Measurements from ENCODE around the gene CST9. TPM values are rescaled to one million over a fixed set of nuclear protein-coding genes. Genes with fewer than 3 reads are reported as not detected.
A peak's percentile ranks its signal among the peaks of the same experiment; 100 is the strongest.

CST9 gene
- total and polyA plus RNA-seq, 2 of the 13 experiments (the other 11 are each of a cell fraction or from before 2014, with no cell fraction given) = 0.07 TPM; not detected in 1

GRCh38 chr20:23634985-23635767, 29.5 kb upstream of the CST9 start (continued):
- TF ChIP-seq USF2 (IDR thresholded peaks at IDR 0.05; ENCODE audit: low read depth, low read length) (no peak), USF2 (CRISPR knock-in tag; IDR thresholded peaks at IDR 0.05; ENCODE audit: borderline replicate concordance) (no peak), NR2C2 (CRISPR knock-in tag; IDR thresholded peaks at IDR 0.05; ENCODE audit: borderline replicate concordance) (no peak), CSRNP2 (CRISPR knock-in tag; conservative IDR thresholded peaks at IDR 0.05; ENCODE audit: low read depth) (no peak), ZNF678 (CRISPR knock-in tag; IDR thresholded peaks at IDR 0.05) (no peak), POLR2AphosphoS5 (IDR thresholded peaks at IDR 0.05; ENCODE audit: low read depth, low read length) (peak; percentile 61), ETV6 (CRISPR knock-in tag; conservative IDR thresholded peaks at IDR 0.05) (no peak), ZNF207 (IDR thresholded peaks at IDR 0.05; ENCODE audit: borderline replicate concordance) (peak; percentile 75; the same call in 1 of the 2 replicates), YEATS4 (CRISPR knock-in tag; IDR thresholded peaks at IDR 0.05; ENCODE audit: borderline replicate concordance) (no peak), KLF6 (CRISPR knock-in tag; IDR thresholded peaks at IDR 0.05) (no peak), JUND (CRISPR knock-in tag; IDR thresholded peaks at IDR 0.05) (peak; percentile 19; the same call in 1 of the 2 replicates), ZSCAN5A (CRISPR knock-in tag; IDR thresholded peaks at IDR 0.05; ENCODE audit: borderline replicate concordance) (no peak), HNF1B (CRISPR knock-in tag; IDR thresholded peaks at IDR 0.05) (no peak), XRCC5 (optimal IDR thresholded peaks at IDR 0.05; ENCODE audit: low read length) (no peak), PRDM15 (CRISPR knock-in tag; IDR thresholded peaks at IDR 0.05) (no peak), IRF2 (CRISPR knock-in tag; IDR thresholded peaks at IDR 0.05) (no peak), PLRG1 (conservative IDR thresholded peaks at IDR 0.05) (no peak), CREB1 (IDR thresholded peaks at IDR 0.05) (no peak), CREB1 (CRISPR knock-in tag; IDR thresholded peaks at IDR 0.05) (no peak), CEBPB (IDR thresholded peaks at IDR 0.05; ENCODE audit: borderline replicate concordance, low read depth, low read length) (peak; percentile 53; the same call in 1 of the 2 replicates)

Data from HepG2 (cell line).